ENCODE measurements around the gene TRA2A. TPM values are rescaled to one million over a fixed set of nuclear protein-coding genes. Genes with fewer than 3 reads are reported as not detected.

TRA2A gene
- total RNA-seq, 2 donors from 2014 or later, result 26.2 to 35.6 TPM

DNA sequence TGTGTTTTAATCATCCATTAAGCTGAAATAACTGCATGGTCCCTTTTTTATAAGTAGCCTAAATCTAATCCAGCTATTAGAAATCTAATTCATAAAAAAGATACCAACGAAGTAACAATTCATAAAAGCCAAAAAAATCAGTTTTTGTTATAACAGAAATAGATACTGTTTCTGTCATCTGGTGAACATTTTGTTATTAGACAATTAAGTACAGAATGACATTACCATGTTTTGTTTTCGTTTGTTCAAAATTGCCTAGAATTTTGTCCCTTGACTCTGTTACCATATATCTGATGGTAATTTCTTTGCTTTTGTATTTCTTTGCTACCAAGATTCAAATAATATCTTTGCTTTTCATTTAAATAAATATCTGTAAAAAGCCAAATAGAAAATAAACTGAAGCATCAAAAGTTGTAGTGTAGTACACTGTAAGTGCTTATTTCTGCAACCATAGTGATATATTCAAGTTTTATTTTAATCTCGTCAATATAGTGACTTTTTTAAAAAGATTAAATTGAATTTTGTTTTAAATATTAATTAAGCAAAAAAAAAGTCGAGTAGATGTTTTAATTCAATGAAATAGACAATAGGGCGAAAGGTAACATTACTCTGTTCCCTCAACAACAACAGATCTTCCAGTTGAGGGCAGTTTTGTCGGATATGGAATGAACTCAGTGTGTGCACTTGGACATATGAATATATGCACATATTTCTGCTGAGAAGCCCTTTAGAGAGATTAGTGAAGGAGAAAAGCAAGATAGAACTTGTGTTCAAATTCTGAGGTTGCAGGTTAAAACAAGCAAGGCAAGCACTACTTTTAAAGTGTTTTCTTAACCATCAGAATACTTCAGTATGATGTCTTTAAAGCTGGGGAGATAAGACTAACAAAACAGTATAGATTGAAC lies 53.6 kb downstream of the TRA2A start:
- TF ChIP-seq POLR2A (IDR thresholded peaks at IDR 0.05), result no peak
- TF ChIP-seq, protein P1, sequence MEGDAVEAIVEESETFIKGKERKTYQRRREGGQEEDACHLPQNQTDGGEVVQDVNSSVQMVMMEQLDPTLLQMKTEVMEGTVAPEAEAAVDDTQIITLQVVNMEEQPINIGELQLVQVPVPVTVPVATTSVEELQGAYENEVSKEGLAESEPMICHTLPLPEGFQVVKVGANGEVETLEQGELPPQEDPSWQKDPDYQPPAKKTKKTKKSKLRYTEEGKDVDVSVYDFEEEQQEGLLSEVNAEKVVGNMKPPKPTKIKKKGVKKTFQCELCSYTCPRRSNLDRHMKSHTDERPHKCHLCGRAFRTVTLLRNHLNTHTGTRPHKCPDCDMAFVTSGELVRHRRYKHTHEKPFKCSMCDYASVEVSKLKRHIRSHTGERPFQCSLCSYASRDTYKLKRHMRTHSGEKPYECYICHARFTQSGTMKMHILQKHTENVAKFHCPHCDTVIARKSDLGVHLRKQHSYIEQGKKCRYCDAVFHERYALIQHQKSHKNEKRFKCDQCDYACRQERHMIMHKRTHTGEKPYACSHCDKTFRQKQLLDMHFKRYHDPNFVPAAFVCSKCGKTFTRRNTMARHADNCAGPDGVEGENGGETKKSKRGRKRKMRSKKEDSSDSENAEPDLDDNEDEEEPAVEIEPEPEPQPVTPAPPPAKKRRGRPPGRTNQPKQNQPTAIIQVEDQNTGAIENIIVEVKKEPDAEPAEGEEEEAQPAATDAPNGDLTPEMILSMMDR (IDR thresholded peaks at IDR 0.05), result no peak
- intact Hi-C loops (cut with DNase I), result no loop called here
- Histone ChIP-seq H3K27ac (no peak overlapping the region), H3K9me3 (peaks cover 0 to 4% (median 0%) of the 10 kb centered on the region in 3 donors), H3K36me3 (replicated peaks in 1 of 2; ENCODE audit: insufficient read depth in 1 of 2, low read depth in 2 of 2) (no peaks in the 10 kb centered on the region), H3K4me3 (no peak overlapping the region), H3K4me1 (peaks cover 10% of the 10 kb centered on the region), H3K27me3 (peaks cover 3 to 40% of the 10 kb centered on the region in 2 donors)
- WGBS, 2 donors, result 68 to 70% methylated on average over 6 of the region's 6 CpGs
- ATAC-seq (no peak), DNase-seq (no peak)

DNA sequence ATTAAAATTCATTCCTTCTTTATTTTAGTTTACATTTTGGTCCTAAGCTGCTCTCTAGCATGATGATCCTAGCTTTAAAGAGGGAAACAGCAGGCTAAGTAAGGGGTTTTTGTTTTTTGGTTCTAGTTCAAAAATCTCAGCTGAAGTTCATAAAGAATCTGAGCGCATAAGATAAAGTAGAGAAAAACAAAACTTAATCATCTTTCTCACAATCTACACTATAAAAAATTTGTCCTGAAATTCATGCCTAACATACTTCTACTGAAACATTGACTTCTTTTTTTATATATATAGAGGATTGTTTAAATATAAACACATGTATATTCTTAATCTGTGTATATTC lies 54.7 kb downstream of the TRA2A start:
- WGBS, 2 donors, result 85 to 87% methylated on average over 1 of the region's 1 CpG
- H3K4me1 ChIP-seq, result peaks cover 10% of the 10 kb centered on the region
- no peak for ATAC-seq

DNA sequence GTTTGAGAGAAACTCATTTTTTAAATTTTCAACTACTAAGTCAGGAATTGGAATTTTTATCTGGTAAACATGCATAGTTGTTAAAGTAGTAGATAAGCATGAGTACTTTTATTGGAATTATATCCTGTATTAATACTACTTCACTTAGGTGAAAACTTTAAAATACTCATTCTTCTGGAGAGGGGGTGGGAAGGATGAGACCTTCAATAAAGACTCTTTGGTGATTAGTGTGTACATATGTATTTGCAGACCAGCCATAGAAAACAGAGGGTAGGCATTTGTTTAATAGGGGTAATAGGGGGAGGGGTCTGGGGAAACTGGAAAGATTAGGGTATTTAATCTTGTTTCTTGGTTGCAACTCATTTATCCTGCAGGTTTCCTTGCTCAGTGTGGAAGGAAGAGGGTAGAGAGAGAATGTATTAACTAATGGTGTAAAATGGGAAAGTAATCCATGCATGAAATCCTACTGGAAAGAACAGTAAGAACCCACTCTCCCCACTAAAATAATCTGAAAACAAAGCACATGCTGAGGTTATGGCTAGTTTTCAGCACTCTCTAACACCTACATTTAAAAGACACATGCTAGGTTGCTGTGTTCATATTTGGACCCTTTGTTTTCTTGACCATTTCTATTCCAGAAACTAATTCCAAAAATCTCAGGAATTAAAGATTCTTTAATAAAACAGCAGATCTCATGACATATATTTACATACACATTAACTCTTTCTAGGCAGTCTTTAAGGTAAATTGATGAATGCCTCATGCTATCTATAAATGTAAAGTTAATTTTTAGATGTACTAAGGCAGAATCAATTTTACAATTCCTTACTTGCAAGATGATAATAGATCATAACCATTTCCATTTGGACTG lies 55.3 kb downstream of the TRA2A start:
- Histone ChIP-seq H3K9me3 (peaks cover 0 to 4% (median 0%) of the 10 kb centered on the region in 3 donors), H3K27ac (no peak overlapping the region), H3K36me3 (replicated peaks in 1 of 2; ENCODE audit: insufficient read depth in 1 of 2, low read depth in 2 of 2) (no peaks in the 10 kb centered on the region), H3K27me3 (peaks cover 4 to 55% of the 10 kb centered on the region in 2 donors), H3K4me3 (no peak overlapping the region), H3K4me1 (peaks cover 10% of the 10 kb centered on the region)
- TF ChIP-seq POLR2A (IDR thresholded peaks at IDR 0.05), result no peak
- DNase-seq, result no peak
- intact Hi-C loops (cut with DNase I), result no loop called here
- ATAC-seq, result no peak

More for the DNA sequence above, 54.7 kb downstream of the TRA2A start:
- peaks cover 3 to 49% of the 10 kb centered on the region in 2 donors for H3K27me3 ChIP-seq
- intact Hi-C loops (cut with DNase I), result no loop called here
- H3K9me3 ChIP-seq, result peaks cover 0 to 4% (median 0%) of the 10 kb centered on the region in 3 donors
- no peaks in the 10 kb centered on the region for H3K36me3 ChIP-seq (replicated peaks in 1 of 2; ENCODE audit: insufficient read depth in 1 of 2, low read depth in 2 of 2)
- no peak for DNase-seq
- no peak for TF ChIP-seq POLR2A (IDR thresholded peaks at IDR 0.05)
- TF ChIP-seq, protein P1 (IDR thresholded peaks at IDR 0.05), result no peak
- H3K27ac ChIP-seq, result no peak overlapping the region
- H3K4me3 ChIP-seq, result no peak overlapping the region

DNA sequence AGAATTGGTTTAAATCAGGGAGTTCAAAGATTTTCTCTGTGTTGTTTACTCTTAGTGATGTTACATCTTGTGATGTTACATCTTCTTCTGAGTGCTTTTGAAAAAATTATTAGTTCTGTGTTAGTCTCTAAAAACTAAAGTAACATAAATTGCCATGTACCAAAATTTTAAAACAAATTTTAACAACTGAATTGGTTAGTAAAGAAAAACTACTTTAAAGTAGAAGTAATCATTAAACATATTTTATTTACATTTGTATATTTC lies 56.3 kb downstream of the TRA2A start:
- Histone ChIP-seq H3K4me1 (peaks cover 18% of the 10 kb centered on the region), H3K9me3 (peaks cover 0 to 4% (median 0%) of the 10 kb centered on the region in 3 donors), H3K36me3 (replicated peaks in 1 of 2; ENCODE audit: insufficient read depth in 1 of 2, low read depth in 2 of 2) (no peaks in the 10 kb centered on the region), H3K27ac (no peak overlapping the region), H3K4me3 (no peak overlapping the region), H3K27me3 (peaks cover 9 to 63% of the 10 kb centered on the region in 2 donors)
- DNase-seq (no peak), ATAC-seq (no peak)
- intact Hi-C loops (cut with DNase I), result no loop called here
- TF ChIP-seq POLR2A (IDR thresholded peaks at IDR 0.05), result no peak
- TF ChIP-seq, protein P1 (IDR thresholded peaks at IDR 0.05), result no peak

DNA sequence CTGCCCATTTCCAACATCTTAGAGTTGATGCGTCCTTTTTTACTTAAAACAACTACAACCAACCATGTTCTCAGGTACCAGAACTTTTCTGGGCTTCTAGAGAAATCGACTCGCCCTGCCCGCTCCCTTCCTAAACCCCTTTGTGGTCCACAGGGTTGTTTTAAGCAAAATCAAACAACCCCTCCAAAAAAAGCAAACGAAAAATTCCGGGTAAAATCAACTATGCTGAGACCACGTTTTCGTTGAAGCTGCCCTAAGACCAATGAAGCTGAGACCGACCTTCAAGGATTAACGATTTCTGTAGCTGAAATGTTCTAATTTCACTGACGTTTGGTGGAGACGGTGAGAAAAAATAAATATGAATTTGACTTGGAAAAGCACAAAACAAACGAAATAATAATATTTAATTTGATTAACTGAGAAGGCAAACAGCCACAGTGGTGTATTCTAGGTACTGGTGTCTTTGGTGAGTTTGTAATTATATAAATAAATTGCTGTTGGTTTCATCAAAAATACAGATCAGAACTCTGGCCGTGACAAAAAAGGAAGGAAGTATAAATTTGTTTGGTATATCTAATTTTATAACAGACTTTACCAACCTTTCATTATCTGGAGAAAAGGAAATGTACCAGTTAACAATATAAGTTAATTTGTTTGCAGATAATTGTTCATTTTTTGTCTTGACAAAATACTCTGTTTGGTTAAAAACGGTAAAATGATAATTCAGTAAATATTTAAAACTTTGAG lies 56.8 kb downstream of the TRA2A start:
- peaks cover 0 to 4% (median 0%) of the 10 kb centered on the region in 3 donors for H3K9me3 ChIP-seq
- H3K4me3 ChIP-seq, result no peak overlapping the region
- DNase-seq (no peak), ATAC-seq (no peak)
- 4 to 7% methylated on average over 15 of the region's 15 CpGs for WGBS, 2 donors
- H3K4me1 ChIP-seq, result peaks cover 23% of the 10 kb centered on the region
- no peaks in the 10 kb centered on the region for H3K36me3 ChIP-seq (replicated peaks in 1 of 2; ENCODE audit: insufficient read depth in 1 of 2, low read depth in 2 of 2)
- peaks cover 9 to 68% of the 10 kb centered on the region in 2 donors for H3K27me3 ChIP-seq
- H3K27ac ChIP-seq, result no peak overlapping the region
- intact Hi-C loops (cut with DNase I), result no loop called here
- TF ChIP-seq POLR2A (IDR thresholded peaks at IDR 0.05), result no peak
- TF ChIP-seq, protein P1 (IDR thresholded peaks at IDR 0.05), result no peak
